Measurements from ENCODE around the gene FARS2.

DNA sequence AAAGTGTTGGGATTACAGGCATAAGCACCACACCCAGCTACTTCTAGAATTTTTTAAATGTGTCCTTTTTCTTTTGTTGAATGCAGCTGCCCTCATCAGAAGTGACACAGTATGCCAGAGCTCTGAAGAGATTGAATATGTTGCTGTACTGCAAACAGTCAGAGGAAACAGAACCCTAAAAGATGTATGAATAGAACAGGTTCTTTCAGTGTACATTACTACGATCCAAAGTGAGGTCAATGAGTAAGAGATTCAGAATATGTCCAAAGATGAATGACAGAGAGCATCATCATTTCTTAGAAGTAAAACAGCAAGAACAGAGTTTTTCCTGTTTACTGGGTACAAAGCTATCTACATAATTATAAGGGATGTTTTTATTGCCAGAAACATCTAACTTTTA is 476.9 kb downstream of the FARS2 start:
- TF ChIP-seq POLR2A (IDR thresholded peaks at IDR 0.05; ENCODE audit: low read length) = no peak
- no peak for TF ChIP-seq GATA1 (IDR thresholded peaks at IDR 0.05; ENCODE audit: low read depth, low read length)
